Keratinocyte (primary cell): ENCODE data around the gene PERCC1. TPM values are rescaled to one million over a fixed set of nuclear protein-coding genes. Genes with fewer than 3 reads are reported as not detected.

Experiments used
- DNase-seq: peaks from one replicate; pipeline ENCODE4 v3.0.0-alpha.2; 2011; ENCODE audit warnings: low read depth, missing footprints, low spot score
- FAIRE-seq: peaks from 2 replicates; lab custom pipeline; 2011; peaks lifted over from hg19 to GRCh38; lab: Jason Lieb, UNC
- H2AFZ ChIP-seq: 2 replicates; pipeline ENCODE4 v1.6.0; 2012; ENCODE audit warnings: low read length, control low read depth, inconsistent platforms; ENCODE audit not compliant: control insufficient read depth
- H3K27ac ChIP-seq: 2 replicates; pipeline ENCODE4 v1.5.1; 2011; ENCODE audit warnings: low read length; ENCODE audit not compliant: control insufficient read depth, insufficient read depth
- H3K27me3 ChIP-seq: 3 replicates; pipeline ENCODE4 v1.6.0; 2011; ENCODE audit warnings: low read length; ENCODE audit not compliant: control insufficient read depth, insufficient read depth; ENCODE audit errors: extremely low read depth
- H3K36me3 ChIP-seq, 2 experiments: 2 replicates in 1 of 2; 3 replicates in 1 of 2; pipeline ENCODE4 v1.5.1; 2011; ENCODE audit warnings: low read length in 2 of 2, mild to moderate bottlenecking in 1 of 2; ENCODE audit not compliant: control insufficient read depth in 2 of 2, insufficient read depth in 2 of 2; ENCODE audit errors: extremely low read depth in 1 of 2
- H3K4me1 ChIP-seq: 3 replicates; pipeline ENCODE4 v1.5.1; 2011; ENCODE audit warnings: low read length; ENCODE audit not compliant: control insufficient read depth, insufficient read depth; ENCODE audit errors: extremely low read depth
- H3K4me2 ChIP-seq: 3 replicates; pipeline ENCODE4 v1.6.0; 2011; ENCODE audit warnings: low read depth, low read length; ENCODE audit not compliant: control insufficient read depth, insufficient read depth; ENCODE audit errors: extremely low read depth
- H3K4me3 ChIP-seq, 3 experiments: fragments of 200-600 bp in 1 of 3; sonication (generic) in 1 of 3; 2 replicates in 2 of 3; 3 replicates in 1 of 3; pipeline ENCODE4 v1.5.1; 2011 to 2016; ENCODE audit warnings: low read length in 3 of 3, mild to moderate bottlenecking in 3 of 3, control low read depth in 2 of 3, inconsistent platforms in 1 of 3, low read depth in 1 of 3, mixed read lengths in 1 of 3, mixed run types in 1 of 3, moderate library complexity in 1 of 3; ENCODE audit not compliant: control insufficient read depth in 2 of 3, insufficient read depth in 2 of 3; ENCODE audit errors: extremely low read depth in 1 of 3
- H3K79me2 ChIP-seq: 2 replicates; pipeline ENCODE4 v1.6.0; 2012; ENCODE audit warnings: low read length; ENCODE audit not compliant: control insufficient read depth, insufficient read depth
- H3K9ac ChIP-seq: 3 replicates; pipeline ENCODE4 v1.6.0; 2011; ENCODE audit warnings: low read length; ENCODE audit not compliant: control insufficient read depth, insufficient read depth; ENCODE audit errors: extremely low read depth
- H3K9me1 ChIP-seq: 3 replicates; pipeline ENCODE4 v1.6.0; 2011; ENCODE audit warnings: low read length; ENCODE audit not compliant: control insufficient read depth, insufficient read depth; ENCODE audit errors: extremely low read depth
- H3K9me3 ChIP-seq: 2 replicates; pipeline ENCODE4 v1.5.1; 2012; ENCODE audit warnings: low read depth, low read length; ENCODE audit not compliant: control insufficient read depth
- H4K20me1 ChIP-seq: 3 replicates; pipeline ENCODE4 v1.6.0; 2011; ENCODE audit warnings: low read length; ENCODE audit not compliant: control insufficient read depth, insufficient read depth; ENCODE audit errors: extremely low read depth
- CTCF ChIP-seq, 3 experiments: IDR thresholded peaks in 1 of 3; conservative IDR thresholded peaks in 1 of 3; optimal IDR thresholded peaks in 1 of 3; 2 replicates in 2 of 3; 3 replicates in 1 of 3; pipeline versions ENCODE3 to v1.5.1; 2011; ENCODE audit warnings: low read length in 3 of 3, mild to moderate bottlenecking in 3 of 3, moderate library complexity in 2 of 3, control low read depth in 1 of 3, inconsistent platforms in 1 of 3; ENCODE audit not compliant: insufficient read depth in 2 of 3; ENCODE audit errors: extremely low read depth in 1 of 3
- EZH2 ChIP-seq: IDR thresholded peaks from one replicate; pipeline ENCODE4 v1.6.1; 2012; ENCODE audit warnings: inconsistent platforms, mild to moderate bottlenecking, low read length, moderate library complexity
- dilution Hi-C: fragments of 300-500 bp; cut with MboI; formaldehyde crosslinking; loops from one replicate; pipeline ENCODE4 v1.7.0; 2020; ENCODE audit warnings: low sequenced_read_pairs; ENCODE audit not compliant: extremely low pct_ligation_motif_present
- polyA plus RNA-seq, 5 experiments: library from polyadenylated mRNA; depleted of rRNA in 3 of 5; stranded (reverse) in 3 of 5; stranded (forward) in 1 of 5; unstranded in 1 of 5; fragments of >200 nt; gene quantifications; 1 replicate in 1 of 5; 2 replicates in 3 of 5; 3 replicates in 1 of 5; pipeline versions ENCODE4 v1.2.1 to v1.2.3, GENCODE V29; 2011 to 2012; ENCODE audit warnings: missing spikeins in 2 of 5, low read depth in 1 of 5, low replicate concordance in 1 of 5

The PERCC1 gene
- polyA plus RNA-seq, 1 donor (not counting 4 experiments of a cell fraction or from before 2014, with no cell fraction given), result not detected

GRCh38 chr16:1458977-1459341 is 28.1 kb downstream of the PERCC1 start:
- Histone ChIP-seq H3K36me3 (peaks cover 0 to 27% of the 10 kb centered on the region in 2 experiments), H3K27me3 (no peaks in the 10 kb centered on the region), H2AFZ (no peak overlapping the region), H3K9ac (no peak overlapping the region), H4K20me1 (no peaks in the 10 kb centered on the region), H3K79me2 (no peaks in the 10 kb centered on the region), H3K4me1 (no peaks in the 10 kb centered on the region), H3K9me3 (no peaks in the 10 kb centered on the region), H3K4me2 (no peak overlapping the region), H3K27ac (no peak overlapping the region), H3K4me3 (no peak overlapping the region), H3K9me1 (no peaks in the 10 kb centered on the region)
- DNase-seq (no peak), FAIRE-seq (no peak)
- dilution Hi-C loops, result no loop called here
- TF ChIP-seq EZH2, result no peak
- no peak for TF ChIP-seq CTCF (optimal IDR thresholded peaks at IDR 0.05 in 1 of 3, IDR thresholded peaks at IDR 0.05 in 1 of 3, conservative IDR thresholded peaks at IDR 0.05 in 1 of 3; ENCODE audit: extremely low read depth in 1 of 3, insufficient read depth in 2 of 3, low read length in 3 of 3)

- Histone ChIP-seq H4K20me1 (no peaks in the 10 kb centered on the region), H3K36me3 (peaks cover 0 to 23% of the 10 kb centered on the region in 2 experiments), H2AFZ (no peak overlapping the region), H3K27ac (no peak overlapping the region), H3K4me2 (no peak overlapping the region), H3K9ac (no peak overlapping the region), H3K4me3 (no peak overlapping the region), H3K9me1 (no peaks in the 10 kb centered on the region), H3K27me3 (no peaks in the 10 kb centered on the region), H3K4me1 (no peaks in the 10 kb centered on the region), H3K79me2 (no peaks in the 10 kb centered on the region), H3K9me3 (no peaks in the 10 kb centered on the region)
- DNase-seq (no peak), FAIRE-seq (no peak)
- dilution Hi-C loops, result no loop called here
- TF ChIP-seq CTCF (optimal IDR thresholded peaks at IDR 0.05 in 1 of 3, IDR thresholded peaks at IDR 0.05 in 1 of 3, conservative IDR thresholded peaks at IDR 0.05 in 1 of 3; ENCODE audit: extremely low read depth in 1 of 3, insufficient read depth in 2 of 3, low read length in 3 of 3) (no peak), EZH2 (no peak)
Observed at GRCh38 chr16:1459967-1460366, 29.1 kb downstream of the PERCC1 start.
